IMR-90 (cell line): ENCODE data around the gene RCBTB1. TPM values are rescaled to one million over a fixed set of nuclear protein-coding genes. Genes with fewer than 3 reads are reported as not detected.
A peak's percentile ranks its signal among the peaks of the same experiment; 100 is the strongest.

Experiments used
- ATAC-seq: fragments of 200-7000 bp; cut with Tn5 transposase; 2 replicates; pipeline ENCODE4 v1.9.1; 2020; ENCODE audit warnings: low read depth, mild to moderate bottlenecking, moderate library complexity
- BruUV-seq: library from RNA; stranded (reverse); fragments of 400-500 nt; replicated peaks from 2 replicates; lab custom pipeline; 2021; lab: Mats Ljungman, UMichigan
- CTCF ChIA-PET: fragments of 300-600 bp; formaldehyde crosslinking; extraction: SDS; loops from one replicate; lab custom pipeline; 2021; ENCODE audit warnings: antibody characterized with exemption; lab: Yijun Ruan, JAX
- POLR2A ChIA-PET: fragments of 300-600 bp; sonication (Branson Sonifier 250); formaldehyde crosslinking; loops from one replicate; lab custom pipeline; 2022; ENCODE audit warnings: antibody characterized with exemption; ENCODE audit not compliant: unreplicated experiment; lab: Charles Lee
- DNase-seq: peaks from one replicate; pipeline ENCODE4 v3.0.0; 2013
- H2AFZ ChIP-seq: replicated peaks from 2 replicates; pipeline ENCODE3; 2013; ENCODE audit warnings: low read length, mild to moderate bottlenecking; ENCODE audit not compliant: poor library complexity
- H2AK5ac ChIP-seq: 2 replicates; pipeline ENCODE4 v1.6.1; 2013; ENCODE audit warnings: low read depth, low read length, inconsistent platforms
- H2AK9ac ChIP-seq: replicated peaks from 2 replicates; pipeline ENCODE3; 2013; ENCODE audit warnings: mild to moderate bottlenecking, low read depth, low read length, moderate library complexity; ENCODE audit not compliant: poor library complexity
- H2BK120ac ChIP-seq: 2 replicates; pipeline ENCODE4 v1.6.1; 2013; ENCODE audit warnings: low read depth, low read length, inconsistent platforms
- H2BK15ac ChIP-seq: 3 replicates; pipeline ENCODE4 v1.6.1; 2013; ENCODE audit warnings: low read depth, low read length, inconsistent platforms
- H2BK20ac ChIP-seq: 2 replicates; pipeline ENCODE4 v1.6.1; 2013; ENCODE audit warnings: low read depth, mild to moderate bottlenecking, inconsistent platforms, low read length, moderate library complexity
- H2BK5ac ChIP-seq: 2 replicates; pipeline ENCODE4 v1.6.1; 2013; ENCODE audit warnings: mild to moderate bottlenecking, low read depth, low read length, inconsistent platforms; ENCODE audit not compliant: poor library complexity, severe bottlenecking
- H3K14ac ChIP-seq: replicated peaks from 2 replicates; pipeline ENCODE4 v1.6.1; 2013; ENCODE audit warnings: low read depth, low read length, inconsistent platforms
- H3K18ac ChIP-seq: 2 replicates; pipeline ENCODE4 v1.6.1; 2013; ENCODE audit warnings: low read depth, low read length, control low read depth
- H3K23ac ChIP-seq: 2 replicates; pipeline ENCODE4 v1.6.1; 2013; ENCODE audit warnings: low read depth, low read length, inconsistent platforms
- H3K27ac ChIP-seq: 2 replicates; pipeline ENCODE4 v1.5.1; 2013; ENCODE audit warnings: mild to moderate bottlenecking, control low read depth, low read length; ENCODE audit not compliant: insufficient read depth
- H3K27me3 ChIP-seq: 2 replicates; pipeline ENCODE4 v1.6.1; 2013; ENCODE audit warnings: low read length; ENCODE audit not compliant: control insufficient read depth, insufficient read depth
- H3K36me3 ChIP-seq: 2 replicates; pipeline ENCODE4 v1.6.1; 2013; ENCODE audit warnings: low read length, mixed read lengths; ENCODE audit not compliant: control insufficient read depth, insufficient read depth
- H3K4ac ChIP-seq: 2 replicates; pipeline ENCODE4 v1.6.1; 2013; ENCODE audit warnings: low read depth, low read length, inconsistent platforms
- H3K4me1 ChIP-seq: 2 replicates; pipeline ENCODE4 v1.6.1; 2013; ENCODE audit warnings: low read length, mixed read lengths; ENCODE audit not compliant: control insufficient read depth, insufficient read depth
- H3K4me2 ChIP-seq: 2 replicates; pipeline ENCODE4 v1.6.1; 2013; ENCODE audit warnings: low read depth, mild to moderate bottlenecking, control low read depth, low read length, moderate library complexity
- H3K4me3 ChIP-seq: 2 replicates; pipeline ENCODE4 v1.5.1; 2013; ENCODE audit warnings: low read depth, mild to moderate bottlenecking, control low read depth, low read length, moderate library complexity; ENCODE audit not compliant: insufficient read depth
- H3K56ac ChIP-seq: 2 replicates; pipeline ENCODE4 v1.6.1; 2013; ENCODE audit warnings: low read length, inconsistent platforms; ENCODE audit not compliant: insufficient read depth; ENCODE audit errors: extremely low read depth
- H3K79me1 ChIP-seq, 2 experiments: 2 replicates each; pipeline ENCODE4 v1.6.1; 2013; ENCODE audit warnings: low read length in 2 of 2, inconsistent platforms in 1 of 2, low read depth in 1 of 2
- H3K9ac ChIP-seq: 2 replicates; pipeline ENCODE4 v1.6.1; 2013; ENCODE audit warnings: low read depth, low read length, control low read depth
- H3K9me1 ChIP-seq: 2 replicates; pipeline ENCODE4 v1.6.1; 2013; ENCODE audit warnings: low read length, inconsistent platforms; ENCODE audit not compliant: insufficient read depth
- H3K9me3 ChIP-seq: 2 replicates; pipeline ENCODE4 v1.6.1; 2013; ENCODE audit warnings: low read length; ENCODE audit not compliant: control insufficient read depth, insufficient read depth
- H4K20me1 ChIP-seq: 2 replicates; pipeline ENCODE4 v1.6.1; 2013; ENCODE audit warnings: low read length, inconsistent platforms; ENCODE audit not compliant: insufficient read depth
- H4K5ac ChIP-seq: 2 replicates; pipeline ENCODE4 v1.6.1; 2013; ENCODE audit warnings: mild to moderate bottlenecking, low read depth, low read length, control low read depth
- H4K8ac ChIP-seq, 2 experiments: 2 replicates each; pipeline ENCODE4 v1.6.1; 2013; ENCODE audit warnings: low read depth in 2 of 2, low read length in 2 of 2, control low read depth in 1 of 2, inconsistent platforms in 1 of 2
- H4K91ac ChIP-seq: 2 replicates; pipeline ENCODE4 v1.6.1; 2013; ENCODE audit warnings: low read depth, low read length, inconsistent platforms; ENCODE audit not compliant: insufficient read depth
- BHLHE40 ChIP-seq: fragments of 150-350 bp; IDR thresholded peaks from 2 replicates; pipeline ENCODE4 v1.6.1; 2016; ENCODE audit warnings: mild to moderate bottlenecking, low read depth, low read length
- FOS ChIP-seq: fragments of 150-350 bp; IDR thresholded peaks from 2 replicates; pipeline ENCODE4 v1.6.1; 2016; ENCODE audit warnings: low read depth, low read length
- NFE2L2 ChIP-seq: fragments of 150-350 bp; IDR thresholded peaks from 2 replicates; pipeline ENCODE4 v1.6.1; 2016; ENCODE audit warnings: low read depth, mild to moderate bottlenecking, low read length
- POLR2A ChIP-seq: IDR thresholded peaks from 2 replicates; pipeline ENCODE4 v1.6.1; 2012; ENCODE audit warnings: mild to moderate bottlenecking, low read depth, low read length
- RAD21 ChIP-seq: IDR thresholded peaks from 2 replicates; pipeline ENCODE4 v1.6.1; 2012; ENCODE audit warnings: low read length, improper control_type of control experiment
- SMC3 ChIP-seq: fragments of 150-350 bp; IDR thresholded peaks from 2 replicates; pipeline ENCODE4 v1.6.1; 2016; ENCODE audit warnings: low read depth, mild to moderate bottlenecking, antibody characterized with exemption, low read length, moderate library complexity
- WGBS, 2 experiments: methylation state at CpG; one replicate each; pipeline versions ENCODE4 v1.1.5 to v1.1.7; 2013; ENCODE audit warnings: missing lambda C conversion rate in 2 of 2; ENCODE audit not compliant: insufficient read length in 1 of 2; ENCODE audit errors: extremely low coverage in 2 of 2; 5-methylcytosine and 5-hydroxymethylcytosine counted together
- dilution Hi-C: fragments of 300-500 bp; cut with HindIII; formaldehyde crosslinking; loops from one replicate; pipeline ENCODE4 v1.14.3; 2018; ENCODE audit warnings: low sequenced_read_pairs; ENCODE audit not compliant: unreplicated experiment
- in situ Hi-C: fragments of 300-500 bp; cut with MboI; formaldehyde crosslinking; loops from 3 replicates; pipeline ENCODE4 v1.14.3; 2019; ENCODE audit warnings: low sequenced_read_pairs, inconsistent platforms, mixed read lengths
- intact Hi-C: fragments of 100-400 bp; cut with micrococcal nuclease; formaldehyde crosslinking; loops from 2 replicates; pipeline ENCODE4 v1.10.0; 2022
- polyA plus RNA-seq, 3 experiments: library from polyadenylated mRNA; depleted of rRNA; stranded (reverse); fragments of >200 nt; gene quantifications; 2 replicates each; pipeline ENCODE4 v1.2.3, GENCODE V29; 2012; ENCODE audit warnings: low replicate concordance in 1 of 3
- total RNA-seq: library from RNA; depleted of rRNA; stranded (reverse); fragments of >200 nt; gene quantifications from 2 replicates; pipeline ENCODE4 v1.2.3, GENCODE V29; 2012
- TF ChIP-seq, protein P1 (sequence below): conservative IDR thresholded peaks from 2 replicates; pipeline ENCODE4 v1.5.1; 2012; ENCODE audit warnings: mild to moderate bottlenecking, low read depth, low read length, improper control_type of control experiment

The RCBTB1 gene
- total and polyA plus RNA-seq, 2 of the 4 experiments (the other 2 are of a cell fraction) = 11.3 to 11.6 TPM

DNA sequence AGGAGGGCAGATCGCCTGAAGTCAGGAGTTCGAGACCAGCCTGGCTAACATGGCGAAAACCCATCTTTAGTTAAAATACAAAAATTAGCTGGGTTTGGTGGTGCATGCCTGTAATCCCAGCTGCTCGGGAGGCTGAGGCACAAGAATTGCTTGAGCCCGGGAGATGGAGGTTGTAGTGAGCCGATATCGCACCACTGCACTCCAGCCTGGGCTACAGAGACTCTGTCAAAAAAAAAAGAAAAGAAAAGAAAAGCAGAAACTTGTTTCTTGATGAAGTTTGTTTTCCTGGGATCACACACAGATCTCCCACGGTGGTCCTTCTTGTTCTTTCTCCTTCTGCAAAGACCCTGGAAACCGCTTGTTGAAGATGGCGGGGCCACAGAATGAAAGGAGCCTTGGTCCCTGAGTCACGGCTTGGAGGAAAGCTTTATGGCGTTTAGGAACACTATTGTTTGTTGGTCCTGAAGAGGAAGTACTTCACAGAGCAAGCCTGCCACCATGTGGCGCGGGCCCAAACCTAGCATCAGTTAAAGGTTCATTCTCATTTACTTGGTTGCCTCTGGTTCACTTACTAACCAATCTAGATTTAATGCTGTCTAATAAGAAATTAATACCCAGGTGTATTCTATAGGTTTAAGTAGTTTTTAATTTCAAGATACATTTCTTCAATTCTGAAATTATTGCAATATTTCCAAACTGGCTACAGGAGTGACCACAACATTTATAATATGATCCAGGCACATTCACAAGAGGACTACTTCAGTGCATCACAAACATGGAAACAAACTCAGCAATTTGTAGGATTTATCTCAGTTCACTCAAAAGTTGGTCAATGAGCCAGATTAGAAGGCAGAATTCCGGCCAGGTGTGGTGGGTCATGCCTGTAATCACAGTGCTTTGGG lies 21.6 kb upstream of the RCBTB1 start:
- Histone ChIP-seq H2BK20ac (peak overlapping the region; percentile 97), H2BK5ac (peak overlapping the region; percentile 61), H3K9me3 (no peaks in the 10 kb centered on the region), H3K18ac (peak overlapping the region; percentile 73; the same call in 1 of the 2 replicates), H3K4me2 (peak overlapping the region; percentile 83), H2AK5ac (no peak overlapping the region; the same call in 1 of the 2 replicates), H2BK120ac (peak overlapping the region; percentile 97), H2AK9ac (no peak overlapping the region), H2AFZ (peak overlapping the region; percentile 95), H4K8ac (peak overlapping the region; percentile 49 to 95), H3K27ac (peak overlapping the region; percentile 45; the same call in 1 of the 2 replicates), H4K5ac (peak overlapping the region; percentile 85), H3K23ac (peak overlapping the region; percentile 96; the same call in 1 of the 2 replicates), H3K79me1 (no peaks in the 10 kb centered on the region), H3K27me3 (no peaks in the 10 kb centered on the region), H3K36me3 (no peaks in the 10 kb centered on the region), H3K9me1 (no peaks in the 10 kb centered on the region), H3K4ac (peak overlapping the region; percentile 95), H4K20me1 (no peaks in the 10 kb centered on the region), H3K4me1 (no peaks in the 10 kb centered on the region), H3K4me3 (peak overlapping the region; percentile 24; the same call in 1 of the 2 replicates), H3K14ac (peak overlapping the region; percentile 86), H3K56ac (peak overlapping the region; percentile 88), H4K91ac (peak overlapping the region; percentile 87), H3K9ac (peak overlapping the region; percentile 48; the same call in 1 of the 2 replicates), H2BK15ac (peak overlapping the region; percentile 88; the same call in 1 of the 3 replicates)
- no peak for TF ChIP-seq FOS
- 0 out of 2 replicates have a peak, but pooled peaks have one; percentile 30 for TF ChIP-seq POLR2A
- 0 out of 2 replicates have a peak, but pooled peaks have one; percentile 22 for TF ChIP-seq BHLHE40
- TF ChIP-seq, protein P1, sequence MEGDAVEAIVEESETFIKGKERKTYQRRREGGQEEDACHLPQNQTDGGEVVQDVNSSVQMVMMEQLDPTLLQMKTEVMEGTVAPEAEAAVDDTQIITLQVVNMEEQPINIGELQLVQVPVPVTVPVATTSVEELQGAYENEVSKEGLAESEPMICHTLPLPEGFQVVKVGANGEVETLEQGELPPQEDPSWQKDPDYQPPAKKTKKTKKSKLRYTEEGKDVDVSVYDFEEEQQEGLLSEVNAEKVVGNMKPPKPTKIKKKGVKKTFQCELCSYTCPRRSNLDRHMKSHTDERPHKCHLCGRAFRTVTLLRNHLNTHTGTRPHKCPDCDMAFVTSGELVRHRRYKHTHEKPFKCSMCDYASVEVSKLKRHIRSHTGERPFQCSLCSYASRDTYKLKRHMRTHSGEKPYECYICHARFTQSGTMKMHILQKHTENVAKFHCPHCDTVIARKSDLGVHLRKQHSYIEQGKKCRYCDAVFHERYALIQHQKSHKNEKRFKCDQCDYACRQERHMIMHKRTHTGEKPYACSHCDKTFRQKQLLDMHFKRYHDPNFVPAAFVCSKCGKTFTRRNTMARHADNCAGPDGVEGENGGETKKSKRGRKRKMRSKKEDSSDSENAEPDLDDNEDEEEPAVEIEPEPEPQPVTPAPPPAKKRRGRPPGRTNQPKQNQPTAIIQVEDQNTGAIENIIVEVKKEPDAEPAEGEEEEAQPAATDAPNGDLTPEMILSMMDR = peak; percentile 91
- TF ChIP-seq RAD21 = peak; percentile 93
- TF ChIP-seq SMC3 = peak; percentile 84
- TF ChIP-seq NFE2L2 = no peak
- WGBS, 2 experiments = 71% methylated on average over 2 of the region's 15 CpGs; no CpG with 5 or more reads in 1 of the 2 experiments
- in situ Hi-C loops = loop anchor here (5.0 kb wide), 1 partner anchor 310 kb away; no protein-coding TSS in a partner anchor
- dilution Hi-C loops = no loop called here
- peak; percentile 99 for ATAC-seq
- intact Hi-C loops = loop anchor here (1.0 to 10.0 kb wide), 5 partner anchors 163 to 632 kb away; partner anchors contain the start of genes CAB39L, FNDC3A and SETDB2
- ChIA-PET CTCF (interaction anchor here (0.5 to 0.9 kb wide), 6 partner anchors 9 to 360 kb away, joined by 3 to 5 read pairs (median 3); partner anchors contain the start of gene CDADC1), POLR2A (interaction anchor here (0.5 kb wide), 1 partner anchor 357 kb away, joined by 3 read pairs; no protein-coding TSS in a partner anchor)
- no TSS peak for BruUV-seq
- peak; percentile 88 for DNase-seq
